Measurements from ENCODE around the gene CYP2B6. TPM values are rescaled to one million over a fixed set of nuclear protein-coding genes. Genes with fewer than 3 reads are reported as not detected.

Gene CYP2B6
- total and polyA plus RNA-seq, 10 of the 15 experiments (the other 5 are each of a cell fraction or from before 2014, with no cell fraction given) = 0.23 to 0.86 TPM; not detected in 8

- ChIA-PET RAD21 (ENCODE audit: unreplicated experiment) (no interaction called here), SMC1A (ENCODE audit: uncharacterized antibody, unreplicated experiment) (no interaction called here), CTCF (no interaction called here), POLR2A (no interaction called here)
- ATAC-seq (no peak), FAIRE-seq (no peak), DNase-seq (ENCODE audit: low read depth, low spot score) (no peak)
- no peaks in the 10 kb centered on the region for H4K20me1 ChIP-seq (ENCODE audit: control insufficient read depth, insufficient read depth)
- no peak overlapping the region for H3K9ac ChIP-seq (ENCODE audit: control insufficient read depth, insufficient read depth, low read length)
- H3K9me3 ChIP-seq (replicated peaks; ENCODE audit: control insufficient read depth, insufficient read depth, low read length) = peaks cover 2% of the 10 kb centered on the region; the same call in 1 of the 3 replicates
- no peaks in the 10 kb centered on the region for H3K4me1 ChIP-seq (ENCODE audit: control insufficient read depth, insufficient read depth, low read length)
- 0% methylated on average over 1 of the region's 1 CpG for WGBS (ENCODE audit: insufficient coverage, insufficient replicate concordance, low lambda C conversion rate, missing lambda C conversion rate)
- no peaks in the 10 kb centered on the region for H3K27me3 ChIP-seq (replicated peaks in 1 of 2; ENCODE audit: control insufficient read depth in 2 of 2, insufficient read depth in 2 of 2, low read length in 1 of 2)
- intact Hi-C loops (cut with micrococcal nuclease; ENCODE audit: unreplicated experiment) = no loop called here
- no peak overlapping the region for H3K4me3 ChIP-seq
- H3K79me2 ChIP-seq (ENCODE audit: control insufficient read depth, insufficient read depth, low read length) = no peaks in the 10 kb centered on the region
- no peak overlapping the region for H3K27ac ChIP-seq (ENCODE audit: control insufficient read depth, insufficient read depth)
- H3K4me2 ChIP-seq (ENCODE audit: control insufficient read depth, insufficient read depth) = no peak overlapping the region
- no peaks in the 10 kb centered on the region for H3K36me3 ChIP-seq (ENCODE audit: control insufficient read depth in 2 of 2, insufficient read depth in 2 of 2, low read length in 1 of 2)
- no TSS peak for BruUV-seq (replicated peaks)
- H2AFZ ChIP-seq (ENCODE audit: control insufficient read depth, low read depth, low read length) = no peak overlapping the region
- in situ Hi-C loops (cut with MboI) = no loop called here
- TF ChIP-seq SMARCA5 (IDR thresholded peaks at IDR 0.05) = no peak
- no peak for TF ChIP-seq CBX5 (IDR thresholded peaks at IDR 0.05; ENCODE audit: low read depth)
- TF ChIP-seq USF1 (IDR thresholded peaks at IDR 0.05; ENCODE audit: borderline replicate concordance, extremely low read length, insufficient read depth, low read depth, low read length) = no peak
- TF ChIP-seq GATAD2B (conservative IDR thresholded peaks at IDR 0.05; ENCODE audit: low read depth) = no peak
- TF ChIP-seq BRCA1 (IDR thresholded peaks at IDR 0.05; ENCODE audit: low read depth, low read length) = no peak
- TF ChIP-seq NR2F1 (conservative IDR thresholded peaks at IDR 0.05) = no peak
- TF ChIP-seq EP300 (IDR thresholded peaks at IDR 0.05; ENCODE audit: borderline replicate concordance in 1 of 2, control insufficient read depth in 1 of 2, low read depth in 2 of 2, low read length in 2 of 2) = no peak
- no peak for TF ChIP-seq NBN (IDR thresholded peaks at IDR 0.05)
- no peak for TF ChIP-seq CREM (IDR thresholded peaks at IDR 0.05; ENCODE audit: low read depth)
Measured at GRCh38 chr19:40959338-40959737, 31.7 kb upstream of the CYP2B6 start.
